Activated CD4-positive, alpha-beta T cell treated with anti-CD3 and anti-CD28 coated beads, Interleukin-2, amount 50 U/mL, for 24 hours (primary cell): ENCODE measurements around the gene RMI2.

Experiments
- DNase-seq, 2 donors: peaks; one replicate each; pipeline ENCODE4 v3.0.0-alpha.2; 2020; ENCODE audit warnings: low read depth in 1 of 2, low spot score in 1 of 2

Gene RMI2

GRCh38 chr16:11309895-11310633 lies 35.2 kb upstream of the RMI2 start:
- no peak for DNase-seq

GRCh38 chr16:11310634-11310977 lies 34.7 kb upstream of the RMI2 start:
- DNase-seq, result no peak

- DNase-seq, result no peak
These were observed 34.2 kb upstream of the RMI2 start for GRCh38 chr16:11310997-11311561.

DNA sequence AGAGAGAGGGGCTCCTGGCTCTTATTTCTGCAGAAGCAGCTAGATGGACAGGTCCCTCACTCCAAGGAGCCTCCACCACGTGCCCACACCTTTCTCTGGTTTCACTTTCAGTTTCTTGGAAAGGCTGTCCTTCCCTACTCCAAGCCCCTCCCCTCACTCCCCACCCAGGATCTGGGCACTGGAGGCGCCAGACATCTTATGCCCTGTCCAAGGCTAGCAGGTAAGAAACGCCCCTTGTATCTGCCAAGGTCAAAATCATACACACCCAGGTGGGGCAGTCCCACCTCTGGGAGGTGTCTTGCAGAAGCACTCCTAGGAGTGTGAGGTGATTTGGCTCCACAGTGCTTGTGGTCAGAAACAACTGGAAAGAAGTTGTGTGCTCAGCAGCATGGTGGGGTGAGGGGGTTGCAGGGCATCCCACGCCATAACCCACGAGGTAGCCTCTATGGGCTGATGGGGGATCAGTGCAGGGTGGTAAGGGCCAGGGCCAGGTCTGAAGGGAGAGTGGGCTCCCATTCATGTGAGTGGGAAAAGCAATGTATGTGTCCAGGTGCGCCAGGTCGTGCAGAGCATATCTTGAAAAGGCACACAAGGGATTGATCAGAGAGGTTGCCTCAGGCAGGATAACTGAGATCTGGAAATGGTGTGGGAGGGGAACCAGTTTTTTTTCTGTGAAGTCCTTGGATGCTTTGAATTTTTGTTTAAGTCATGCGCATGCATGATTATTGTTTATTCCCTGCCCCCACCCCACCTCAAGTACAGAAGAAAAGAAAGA lies 32.4 kb upstream of the RMI2 start:
- no peak for DNase-seq

- DNase-seq, result no peak
These were observed 31.6 kb upstream of the RMI2 start for GRCh38 chr16:11313493-11314308.

- DNase-seq, result no peak
These were observed 30.9 kb upstream of the RMI2 start for GRCh38 chr16:11314309-11314894.

- DNase-seq, result no peak
These were observed 29.7 kb upstream of the RMI2 start for GRCh38 chr16:11315510-11315909.

DNA sequence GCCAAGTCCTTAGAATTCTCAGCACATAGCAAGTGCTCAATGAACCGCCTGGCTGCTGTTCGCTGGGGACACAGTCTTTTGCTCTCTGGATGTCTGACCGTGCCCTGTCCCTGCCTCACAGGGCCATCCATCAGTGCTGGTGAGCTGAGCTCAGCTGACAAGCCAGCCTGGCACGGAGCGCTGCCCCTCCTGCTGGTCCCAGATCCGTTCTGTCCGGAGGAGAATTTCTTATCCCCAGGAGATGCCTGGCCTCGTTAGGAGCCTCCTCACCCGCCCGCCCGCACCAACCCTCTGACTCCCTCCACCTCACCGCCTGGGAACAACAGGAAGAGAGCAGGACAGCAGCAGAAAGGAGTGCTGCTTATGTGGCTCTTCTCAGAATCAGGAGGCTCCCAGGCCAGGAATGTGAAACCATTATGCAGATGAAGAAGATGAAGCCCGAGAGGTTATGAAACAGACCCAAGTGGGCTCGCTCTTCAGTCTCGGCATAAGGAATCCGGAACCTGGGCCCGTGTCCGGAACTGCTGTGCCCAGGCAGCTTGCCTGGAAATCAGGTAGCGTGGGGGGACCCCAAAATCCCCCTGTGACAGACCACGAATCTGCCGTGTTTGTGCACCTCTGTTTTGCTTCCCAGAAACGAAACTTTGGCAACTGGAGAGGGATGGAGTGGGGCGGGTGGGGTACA lies 28.8 kb upstream of the RMI2 start:
- DNase-seq, result no peak

DNA sequence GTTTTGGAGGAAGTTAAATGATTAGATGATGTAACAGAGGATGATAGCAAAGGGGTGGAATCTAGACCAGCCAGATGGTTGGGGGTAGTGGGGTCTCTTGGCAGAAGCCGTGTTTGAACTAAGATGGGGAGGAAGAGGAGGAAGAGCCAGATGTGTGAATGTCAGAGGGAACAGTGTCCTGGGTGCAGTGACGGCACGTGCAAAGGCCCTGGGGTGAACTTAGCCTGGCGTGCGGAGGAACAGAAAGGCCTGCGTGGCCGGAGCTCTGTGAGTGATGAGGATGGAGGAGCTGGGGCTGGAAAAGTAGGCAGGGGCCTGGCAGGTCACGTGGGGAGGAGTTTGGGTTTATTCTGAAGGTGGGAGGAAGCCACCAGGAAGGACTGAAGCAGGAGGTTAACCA lies 26.4 kb upstream of the RMI2 start:
- DNase-seq, result no peak

DNA sequence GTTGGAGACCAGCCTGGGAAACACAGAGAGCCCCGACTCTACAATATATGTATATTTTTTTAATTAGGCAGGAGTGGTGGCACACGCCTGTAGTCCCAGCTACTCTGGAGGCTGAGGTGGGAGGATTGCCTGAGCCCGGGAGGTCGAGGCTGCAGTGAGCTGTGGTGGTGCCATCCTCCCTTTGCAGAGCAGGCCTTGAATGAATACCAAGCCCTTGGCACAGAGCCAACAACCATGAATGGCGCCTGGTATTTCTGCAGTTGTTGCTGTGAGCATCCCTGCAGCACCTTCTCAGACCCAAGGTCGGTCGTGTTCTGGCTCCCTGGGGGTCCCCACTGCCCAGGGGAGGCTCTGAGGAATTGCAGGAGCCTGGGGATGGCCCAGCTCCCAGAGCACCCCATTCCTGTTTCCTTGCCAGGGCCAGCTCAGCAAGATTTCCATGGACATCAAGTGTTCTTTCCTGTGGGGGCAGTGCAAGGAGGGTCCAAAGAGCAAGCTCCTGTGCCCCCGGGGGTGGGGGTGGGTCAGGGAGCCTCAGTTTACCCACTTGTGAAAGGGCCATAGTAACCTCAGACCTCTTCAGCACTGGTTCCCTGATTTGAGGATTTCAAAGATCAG lies 25.6 kb upstream of the RMI2 start:
- DNase-seq, result no peak

- DNase-seq, result no peak
These were observed 25.1 kb upstream of the RMI2 start for GRCh38 chr16:11320170-11320569.

- DNase-seq, result no peak
These were observed 23.6 kb upstream of the RMI2 start for GRCh38 chr16:11321662-11322061.

DNA sequence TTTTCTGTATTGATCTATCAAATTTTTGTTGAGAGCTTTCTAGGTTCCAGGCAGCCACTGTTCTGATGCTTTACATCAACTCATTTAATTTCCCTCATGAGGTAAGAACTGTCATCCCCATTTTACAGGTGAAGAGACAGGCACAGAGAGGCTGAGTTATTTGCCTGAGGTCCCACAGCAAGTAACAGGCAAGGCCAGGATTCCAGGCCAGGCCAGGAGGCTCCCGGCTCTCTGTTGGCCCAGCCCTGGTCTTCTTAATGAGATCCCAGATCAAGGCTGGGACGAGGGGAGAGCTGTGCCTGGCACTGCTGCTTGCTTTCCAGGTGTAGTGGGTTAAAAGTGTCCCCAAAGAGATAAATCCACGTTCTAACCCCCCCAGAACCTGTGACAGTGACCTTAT lies 22.4 kb upstream of the RMI2 start:
- DNase-seq, result no peak

GRCh38 chr16:11323551-11324336 lies 21.5 kb upstream of the RMI2 start:
- no peak for DNase-seq

- DNase-seq, result peak in 1 of 2 donors; percentile 6
These were observed 19.7 kb upstream of the RMI2 start for GRCh38 chr16:11325404-11326083.

GRCh38 chr16:11326084-11326736 lies 19.0 kb upstream of the RMI2 start:
- no peak for DNase-seq

DNA sequence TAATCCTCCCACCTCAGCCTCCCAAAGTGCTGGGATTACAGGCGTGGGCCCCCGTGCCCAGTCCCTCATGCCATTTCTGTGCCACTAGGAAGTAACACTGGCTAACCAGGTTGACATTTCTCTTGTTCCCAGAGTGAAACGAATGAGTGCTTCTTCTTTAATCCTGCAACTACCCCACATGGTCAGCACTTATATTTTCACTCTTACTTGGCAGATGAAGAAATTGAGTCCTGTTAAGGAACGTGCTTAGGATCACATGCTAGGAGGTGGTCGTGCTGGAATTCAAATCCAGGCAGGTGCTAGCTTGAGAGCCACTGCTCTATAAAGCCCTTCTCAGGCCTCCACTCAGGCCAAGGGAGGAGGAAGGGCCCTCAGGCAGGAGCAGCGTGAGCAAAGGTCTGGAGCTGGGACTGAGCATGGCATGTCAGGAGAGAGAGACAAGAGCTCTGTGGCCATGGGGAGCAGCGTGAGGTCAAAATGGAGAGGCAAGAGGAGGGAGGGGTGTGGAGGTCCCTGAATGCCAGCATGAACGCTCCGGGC lies 18.5 kb upstream of the RMI2 start:
- no peak for DNase-seq
